Measurements from ENCODE around the gene DDN. TPM values are rescaled to one million over a fixed set of nuclear protein-coding genes. Genes with fewer than 3 reads are reported as not detected.

Gene DDN
- total and polyA plus RNA-seq, 2 donors from 2014 or later: 27.0 TPM; not detected in 1

- Histone ChIP-seq H3K9me3 (ENCODE audit: control insufficient read depth in 2 of 3, insufficient read depth in 1 of 3, low read length in 3 of 3) (no peaks in the 10 kb centered on the region), H3K4me1 (ENCODE audit: control insufficient read depth in 2 of 3, insufficient read depth in 2 of 3, low read depth in 1 of 3, low read length in 3 of 3) (peaks cover 0 to 5% (median 3%) of the 10 kb centered on the region in 3 donors), H3K4me3 (ENCODE audit: low read length in 3 of 3) (peak within 1 kb of the TSS; percentile 89 to 97 (median 90)), H3K9ac (ENCODE audit: low read length in 3 of 3) (peak within 1 kb of the TSS; percentile 84 to 93 (median 88)), H3K36me3 (ENCODE audit: control insufficient read depth in 2 of 3, insufficient read depth in 3 of 3, low read length in 3 of 3) (peaks cover under 1 to 15% (median 14%) of the 10 kb centered on the region in 3 donors), H3K27me3 (ENCODE audit: control insufficient read depth, insufficient read depth, low read length) (no peaks in the 10 kb centered on the region), H3K27ac (ENCODE audit: low read depth in 2 of 2, low read length in 2 of 2) (peak within 1 kb of the TSS; percentile 95 to 98)
- peak; percentile 97 to 99 (median 98) for DNase-seq
- intact Hi-C loops (cut with DNase I): no loop called here
- TF ChIP-seq CTCF (IDR thresholded peaks at IDR 0.05; ENCODE audit: borderline replicate concordance, extremely low read depth, insufficient read depth): peak; percentile 40
- FAIRE-seq: peak; percentile 63
These were observed 19.3 kb upstream of the DDN start, which contains the start of gene PRKAG1 for GRCh38 chr12:49018261-49019119. TSS of gene PRKAG1 (minus strand) at chr12:49018776. CDS start at chr12:49018740, 36 bp downstream.

DNA sequence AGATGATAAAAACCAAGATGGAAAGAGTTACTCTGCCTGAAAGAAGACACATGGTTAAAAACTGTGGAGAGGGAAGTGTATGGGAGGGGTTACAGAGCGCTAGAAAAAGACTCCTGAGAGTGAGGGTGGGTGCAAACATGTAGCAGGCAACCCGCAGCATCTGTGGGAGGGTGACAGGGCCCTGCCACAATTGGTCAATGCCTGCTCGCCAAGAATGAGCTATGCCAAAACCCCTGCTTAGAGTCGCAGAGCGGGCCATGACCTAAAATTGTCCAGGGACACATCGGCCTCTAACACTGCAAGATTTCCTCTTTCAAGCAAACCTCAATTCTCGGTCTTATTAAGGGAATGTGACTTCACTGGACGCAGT lies 18.7 kb upstream of the DDN start:
- TF ChIP-seq CTCF (IDR thresholded peaks at IDR 0.05; ENCODE audit: borderline replicate concordance, extremely low read depth, insufficient read depth): no peak
- H3K27ac ChIP-seq (ENCODE audit: low read depth in 2 of 2, low read length in 2 of 2): peak overlapping the region; percentile 89 to 98
- intact Hi-C loops (cut with DNase I): no loop called here
- H3K9me3 ChIP-seq (ENCODE audit: control insufficient read depth in 2 of 3, insufficient read depth in 1 of 3, low read length in 3 of 3): no peaks in the 10 kb centered on the region
- no peak for FAIRE-seq
- peaks cover 0 to 5% (median 3%) of the 10 kb centered on the region in 3 donors for H3K4me1 ChIP-seq (ENCODE audit: control insufficient read depth in 2 of 3, insufficient read depth in 2 of 3, low read depth in 1 of 3, low read length in 3 of 3)
- no peaks in the 10 kb centered on the region for H3K27me3 ChIP-seq (ENCODE audit: control insufficient read depth, insufficient read depth, low read length)
- H3K4me3 ChIP-seq (ENCODE audit: low read length in 3 of 3): peak overlapping the region; percentile 74 to 97 (median 76)
- DNase-seq: peak in 1 of 5 donors; percentile 62
- peaks cover 0 to 12% (median 11%) of the 10 kb centered on the region in 3 donors for H3K36me3 ChIP-seq (ENCODE audit: control insufficient read depth in 2 of 3, insufficient read depth in 3 of 3, low read length in 3 of 3)
- H3K9ac ChIP-seq (ENCODE audit: low read length in 3 of 3): peak overlapping the region; percentile 57 to 88 (median 84)

DNA sequence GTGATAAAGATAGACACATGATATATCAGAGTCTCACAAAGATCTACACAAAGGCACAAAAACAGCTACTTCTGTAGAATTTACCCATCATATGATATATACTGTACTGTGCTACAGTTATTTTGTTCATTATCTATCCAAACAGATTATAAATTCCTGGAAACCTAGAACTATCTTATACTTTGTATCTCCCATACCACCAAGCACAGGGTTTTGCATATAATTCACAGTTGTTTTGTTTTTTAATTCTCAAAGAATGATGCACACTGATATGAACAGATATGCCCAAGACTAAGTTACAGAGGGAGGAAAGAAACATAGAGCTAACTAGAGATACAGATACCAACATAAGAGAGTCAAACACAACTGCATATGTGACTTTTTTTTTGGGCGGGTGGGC lies 16.0 kb upstream of the DDN start:
- Histone ChIP-seq H3K4me1 (ENCODE audit: control insufficient read depth in 2 of 3, insufficient read depth in 2 of 3, low read depth in 1 of 3, low read length in 3 of 3) (peaks cover 0 to 5% (median 3%) of the 10 kb centered on the region in 3 donors), H3K9ac (ENCODE audit: low read length in 3 of 3) (no peak overlapping the region), H3K27ac (ENCODE audit: low read depth in 2 of 2, low read length in 2 of 2) (no peak overlapping the region), H3K36me3 (ENCODE audit: control insufficient read depth in 2 of 3, insufficient read depth in 3 of 3, low read length in 3 of 3) (peaks cover 0 to 8% (median 3%) of the 10 kb centered on the region in 3 donors), H3K4me3 (ENCODE audit: low read length in 3 of 3) (no peak overlapping the region), H3K9me3 (ENCODE audit: control insufficient read depth in 2 of 3, insufficient read depth in 1 of 3, low read length in 3 of 3) (no peaks in the 10 kb centered on the region), H3K27me3 (ENCODE audit: control insufficient read depth, insufficient read depth, low read length) (no peaks in the 10 kb centered on the region)
- intact Hi-C loops (cut with DNase I): no loop called here
- FAIRE-seq: no peak
- no peak for DNase-seq
- TF ChIP-seq CTCF (IDR thresholded peaks at IDR 0.05; ENCODE audit: borderline replicate concordance, extremely low read depth, insufficient read depth): no peak
